DMS53 (cell line): ENCODE data around the gene NPS.

ENCODE experiments used
- DNase-seq: peaks from one replicate; lab custom pipeline; 2025; lab: John Stamatoyannopoulos, UW

NPS gene

GRCh38 chr10:127549009-127549408, at the start of gene NPS:
Gene NPS, plus strand, starts transcription at chr10:127549309. Its CDS starts 60 bp downstream, at chr10:127549369.
- DNase-seq, result no peak

- DNase-seq, result no peak
These were observed 49.0 kb upstream of the NPS start for GRCh38 chr10:127500127-127500526.

- DNase-seq, result peak; percentile 10
These were observed 43.0 kb upstream of the NPS start for GRCh38 chr10:127506094-127506493.

GRCh38 chr10:127522298-127522697, 26.8 kb upstream of the NPS start:
- DNase-seq, result no peak

- DNase-seq, result no peak
These were observed 25.6 kb upstream of the NPS start for GRCh38 chr10:127523476-127523875.

GRCh38 chr10:127524229-127524628, 24.9 kb upstream of the NPS start:
- peak; percentile 6 for DNase-seq

GRCh38 chr10:127524908-127525665, 24.0 kb upstream of the NPS start:
- DNase-seq, result no peak

- DNase-seq, result no peak
These were observed 23.4 kb upstream of the NPS start for GRCh38 chr10:127525686-127526085.

GRCh38 chr10:127526161-127526560, 22.9 kb upstream of the NPS start:
- DNase-seq, result no peak

- no peak for DNase-seq
These were observed 21.8 kb upstream of the NPS start for GRCh38 chr10:127527320-127527719.

GRCh38 chr10:127527891-127528290, 21.2 kb upstream of the NPS start:
- DNase-seq, result no peak

GRCh38 chr10:127532193-127532592, 16.9 kb upstream of the NPS start:
- no peak for DNase-seq

- no peak for DNase-seq
These were observed 16.4 kb upstream of the NPS start for GRCh38 chr10:127532659-127533058.

GRCh38 chr10:127534074-127534473, 15.0 kb upstream of the NPS start:
- no peak for DNase-seq

GRCh38 chr10:127534496-127534895, 14.6 kb upstream of the NPS start:
- DNase-seq, result no peak

- DNase-seq, result no peak
These were observed 13.2 kb upstream of the NPS start for GRCh38 chr10:127535802-127536515.

- DNase-seq, result no peak
These were observed 11.9 kb upstream of the NPS start for GRCh38 chr10:127536972-127537760.

- DNase-seq, result no peak
These were observed 11.2 kb upstream of the NPS start for GRCh38 chr10:127537924-127538323.

GRCh38 chr10:127548022-127548421, 1.1 kb upstream of the NPS start:
- no peak for DNase-seq

- peak; percentile 8 for DNase-seq
These were observed 1.8 kb downstream of the NPS start for GRCh38 chr10:127550861-127551260.

- no peak for DNase-seq
These were observed 3.3 kb downstream of the NPS start for GRCh38 chr10:127552446-127552845.

- no peak for DNase-seq
These were observed 4.3 kb downstream of the NPS start for GRCh38 chr10:127553417-127553816.

GRCh38 chr10:127556916-127557315, 7.8 kb downstream of the NPS start:
- DNase-seq, result no peak
